Iris pigment epithelial cell (primary cell): Measurements from ENCODE around the gene PIM3.

Experiments
- DNase-seq: peaks from one replicate; pipeline ENCODE4 v3.0.0-alpha.2; 2011; ENCODE audit warnings: low read depth

The PIM3 gene

DNA sequence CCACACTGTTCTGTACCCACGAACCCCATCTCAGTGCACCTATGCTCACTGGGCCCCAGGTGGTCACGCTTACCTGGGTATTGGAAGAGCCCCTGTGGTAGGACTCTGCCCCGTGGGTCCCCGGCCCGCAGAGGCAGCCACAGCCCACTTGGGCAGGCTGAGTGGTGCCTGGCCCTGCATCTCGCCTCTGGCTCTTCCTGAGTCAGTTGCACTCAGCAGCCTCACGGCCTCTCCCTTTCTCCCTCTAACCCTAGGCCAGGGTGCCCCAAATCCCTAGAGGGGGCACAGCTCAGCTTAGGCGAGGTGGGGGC is 32.4 kb upstream of the PIM3 start:
- DNase-seq, result no peak

DNA sequence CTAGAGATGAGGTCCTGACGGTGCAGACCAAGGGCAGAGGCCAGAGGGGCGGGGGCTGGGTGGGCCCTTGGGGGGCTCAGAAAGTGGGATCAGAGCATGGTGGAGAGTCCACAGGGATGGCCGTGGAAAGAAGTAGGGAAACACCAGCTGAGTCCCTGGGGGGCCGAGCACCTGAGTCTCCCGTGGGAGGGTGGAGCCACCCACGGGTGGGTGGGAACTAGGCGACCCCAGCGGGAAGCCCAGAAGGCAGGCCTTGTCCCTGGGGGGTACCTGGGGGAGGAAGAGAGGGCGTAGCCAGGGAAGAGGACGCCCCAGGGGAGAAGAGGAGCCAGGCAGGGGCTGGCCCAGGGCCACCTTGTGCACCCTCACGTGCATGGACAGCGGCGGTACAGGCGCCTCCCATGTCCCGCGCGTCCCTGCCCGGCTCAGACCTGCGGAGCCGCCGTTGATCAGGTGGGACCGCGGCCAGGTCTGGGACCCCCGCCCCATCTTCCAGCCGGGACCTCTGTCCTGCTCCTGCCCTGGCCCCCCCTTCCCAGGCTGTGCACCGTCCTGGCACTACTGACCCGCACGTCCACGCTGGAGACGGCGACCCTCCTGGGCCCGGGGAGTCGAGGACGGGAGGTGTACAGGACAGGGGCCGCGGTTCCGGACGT is 31.9 kb upstream of the PIM3 start:
- no peak for DNase-seq

DNA sequence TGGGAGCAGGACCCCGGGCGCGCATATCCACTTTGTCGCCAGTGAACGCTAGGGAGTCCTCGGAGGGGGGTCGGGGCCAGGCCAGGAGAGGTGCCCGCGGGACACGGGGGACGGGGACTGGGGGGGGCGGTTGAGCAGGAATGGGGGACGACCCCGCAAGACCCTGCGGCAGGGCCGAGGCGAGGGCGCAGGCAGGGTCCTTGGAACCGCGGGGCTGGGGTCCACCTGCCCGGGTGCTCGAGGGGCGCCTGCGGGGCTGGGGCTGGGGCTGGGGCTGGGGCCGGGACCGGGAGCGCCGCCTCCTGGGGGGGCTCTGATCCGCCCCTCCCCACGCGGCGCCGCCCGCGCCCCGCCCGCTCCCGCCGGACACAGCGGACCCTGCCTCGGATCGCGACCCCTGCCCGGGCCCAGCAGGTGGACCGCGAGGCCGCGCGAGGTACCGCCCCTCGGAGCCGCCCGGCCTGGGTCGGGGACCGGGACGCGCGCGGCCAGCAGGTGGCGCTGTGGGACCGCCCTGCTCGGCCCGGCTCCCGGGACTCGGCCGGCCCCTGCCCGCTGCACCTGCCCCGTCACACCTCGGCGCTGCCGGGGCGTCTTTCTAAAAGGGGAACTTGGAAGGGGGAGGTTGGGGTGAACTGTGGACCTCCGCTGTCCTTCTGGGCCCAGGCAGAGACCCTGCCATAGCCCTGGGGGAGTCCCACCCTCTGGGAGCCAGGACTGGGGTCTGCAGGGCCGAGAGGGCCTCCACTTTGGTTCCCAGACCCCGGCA is 31.2 kb upstream of the PIM3 start:
- no peak for DNase-seq

DNA sequence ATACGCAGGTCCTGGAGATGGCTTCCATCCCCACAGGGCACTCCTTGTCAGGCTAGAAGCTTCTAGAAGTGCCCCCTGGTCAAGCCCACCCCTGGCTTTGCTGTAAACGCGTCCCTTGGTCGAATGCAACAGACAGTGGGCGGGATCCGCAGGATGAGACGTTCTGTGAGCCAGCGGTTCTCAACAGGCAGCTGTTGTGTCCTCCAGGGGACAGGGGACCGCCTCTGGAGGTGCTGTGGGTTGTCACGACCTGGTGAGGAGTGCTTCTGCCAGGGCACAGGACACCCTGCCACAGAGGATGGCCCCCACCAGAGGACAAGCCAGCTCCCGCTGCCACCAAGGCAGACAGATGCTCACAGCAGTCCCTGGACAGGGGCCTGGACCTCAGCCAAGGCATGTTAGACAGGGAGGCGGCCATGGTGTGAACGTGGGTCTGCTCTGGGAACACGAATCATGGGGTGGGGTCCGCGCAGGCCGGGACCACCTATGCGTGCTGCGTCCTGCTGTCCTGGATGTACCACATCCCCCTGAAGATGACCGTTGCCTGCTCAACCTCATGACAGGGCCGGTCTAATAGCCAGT is 30.5 kb upstream of the PIM3 start:
- DNase-seq, result no peak

DNA sequence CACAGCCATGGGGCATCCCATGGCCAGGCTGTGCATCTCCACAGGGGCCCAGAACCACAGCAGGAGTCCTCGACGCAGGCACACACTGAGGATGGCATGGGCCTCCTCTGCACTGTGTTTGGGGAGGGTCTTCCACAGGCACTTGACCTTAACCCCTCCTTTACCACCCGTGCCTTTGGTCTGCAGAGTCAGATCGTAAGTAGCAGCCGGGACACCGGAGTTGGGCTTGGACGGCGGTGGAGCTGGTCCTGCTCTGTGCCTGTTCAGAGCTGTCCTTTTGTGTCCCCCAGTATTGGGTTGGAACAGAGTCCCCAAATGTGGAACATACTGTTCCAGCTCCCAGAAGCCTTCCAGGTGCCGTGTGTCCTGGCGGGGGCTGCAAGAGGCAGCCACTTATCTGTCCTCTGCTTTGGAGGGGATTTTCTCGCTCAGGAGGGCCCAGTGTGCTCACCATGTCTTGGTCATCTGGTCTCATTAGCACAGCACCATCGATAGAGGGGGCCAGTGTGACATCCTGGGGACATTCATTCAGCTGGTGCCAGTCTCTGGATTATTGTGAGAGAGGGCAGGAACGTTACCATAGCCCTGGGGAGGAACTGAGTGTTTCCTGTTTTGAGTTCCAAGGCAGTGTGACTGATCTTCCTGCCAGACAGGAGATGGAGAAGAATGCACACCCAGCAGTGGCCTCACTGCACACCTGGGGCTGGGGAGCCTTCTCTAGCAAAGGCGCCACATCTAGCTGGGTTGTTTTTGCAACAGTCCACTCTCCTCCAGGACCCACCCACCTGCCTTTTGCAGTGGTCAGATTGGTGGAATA is 29.8 kb upstream of the PIM3 start:
- DNase-seq, result no peak

DNA sequence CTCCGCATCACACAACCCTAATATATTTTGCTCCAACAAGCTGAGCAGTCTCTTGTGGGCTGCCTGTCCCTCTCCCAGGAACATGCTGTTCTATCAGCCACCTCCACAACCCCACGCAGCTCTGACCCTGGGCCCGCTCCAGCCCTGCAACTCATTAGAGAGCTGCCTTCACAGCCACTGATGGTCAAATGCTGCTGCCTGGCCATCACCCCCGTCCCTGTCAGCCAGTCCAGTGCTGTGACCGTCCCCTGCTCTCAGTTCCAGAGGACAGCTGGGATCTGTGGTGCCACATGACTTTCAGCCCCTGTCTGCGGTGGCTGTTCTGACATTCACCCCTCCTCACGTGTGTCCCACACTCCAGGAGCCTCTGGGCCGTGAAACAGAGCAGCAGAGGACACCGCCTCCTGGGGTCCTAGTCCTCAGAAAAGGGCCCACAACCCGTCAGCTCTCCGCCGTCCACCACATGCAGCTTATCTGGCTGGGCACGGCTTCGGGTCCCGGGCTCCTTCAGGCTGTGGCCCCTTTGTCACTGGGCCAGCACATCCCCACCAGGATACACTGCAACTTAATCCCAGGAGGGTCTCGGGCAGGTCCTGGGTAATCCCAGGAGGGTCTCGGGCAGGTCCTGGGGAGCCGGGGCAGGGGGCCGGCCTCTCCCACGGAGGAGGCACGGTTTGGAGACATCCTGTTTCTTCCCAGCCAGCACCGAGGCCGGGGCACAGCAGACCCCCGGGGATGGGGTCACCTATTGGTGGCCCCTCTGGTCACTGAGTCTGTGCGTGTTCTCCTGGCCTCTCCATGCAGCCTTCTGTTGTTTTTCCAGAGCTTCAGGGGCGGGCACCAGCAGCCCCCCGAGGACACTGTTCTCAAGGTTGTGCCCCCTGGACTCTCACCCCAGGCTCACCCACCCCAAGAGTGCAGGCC is 27.1 kb upstream of the PIM3 start:
- no peak for DNase-seq

DNA sequence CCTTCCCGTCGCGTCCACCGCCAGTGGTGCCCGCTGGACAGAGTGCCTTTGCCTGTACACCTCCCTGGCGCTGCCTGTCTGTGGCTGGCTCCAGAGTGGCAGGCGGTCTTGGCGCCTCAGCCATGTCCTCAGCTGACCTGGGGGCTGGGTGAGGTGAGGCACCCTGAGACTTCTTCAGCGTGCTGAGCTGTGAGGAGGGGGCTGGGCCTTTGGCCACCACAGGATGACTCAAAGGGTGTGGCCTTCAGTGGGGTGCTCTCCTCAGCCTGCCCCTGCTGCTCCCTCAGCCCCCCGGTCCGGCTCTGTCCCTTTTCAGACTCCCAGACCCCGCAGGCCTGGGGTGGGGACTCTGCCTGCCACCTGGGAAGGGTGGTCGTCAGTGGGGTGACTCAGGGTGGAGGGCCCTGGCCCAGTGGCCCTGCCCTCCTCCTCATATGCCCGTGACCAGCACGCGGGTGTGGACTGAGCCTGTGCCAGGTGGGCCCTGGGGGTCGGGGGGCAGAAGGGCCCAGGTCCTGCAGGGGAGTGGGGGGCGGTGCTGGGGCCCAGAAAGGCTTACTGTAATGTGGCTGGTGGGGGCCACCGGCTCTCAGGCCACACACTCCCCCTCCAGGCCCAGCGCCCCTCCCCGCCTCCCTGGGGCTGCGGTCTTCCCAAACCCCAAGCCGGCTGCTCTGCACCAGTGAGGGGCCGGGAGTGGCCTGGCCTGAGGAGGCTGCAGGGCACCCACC is 26.2 kb upstream of the PIM3 start:
- DNase-seq, result peak; percentile 37

DNA sequence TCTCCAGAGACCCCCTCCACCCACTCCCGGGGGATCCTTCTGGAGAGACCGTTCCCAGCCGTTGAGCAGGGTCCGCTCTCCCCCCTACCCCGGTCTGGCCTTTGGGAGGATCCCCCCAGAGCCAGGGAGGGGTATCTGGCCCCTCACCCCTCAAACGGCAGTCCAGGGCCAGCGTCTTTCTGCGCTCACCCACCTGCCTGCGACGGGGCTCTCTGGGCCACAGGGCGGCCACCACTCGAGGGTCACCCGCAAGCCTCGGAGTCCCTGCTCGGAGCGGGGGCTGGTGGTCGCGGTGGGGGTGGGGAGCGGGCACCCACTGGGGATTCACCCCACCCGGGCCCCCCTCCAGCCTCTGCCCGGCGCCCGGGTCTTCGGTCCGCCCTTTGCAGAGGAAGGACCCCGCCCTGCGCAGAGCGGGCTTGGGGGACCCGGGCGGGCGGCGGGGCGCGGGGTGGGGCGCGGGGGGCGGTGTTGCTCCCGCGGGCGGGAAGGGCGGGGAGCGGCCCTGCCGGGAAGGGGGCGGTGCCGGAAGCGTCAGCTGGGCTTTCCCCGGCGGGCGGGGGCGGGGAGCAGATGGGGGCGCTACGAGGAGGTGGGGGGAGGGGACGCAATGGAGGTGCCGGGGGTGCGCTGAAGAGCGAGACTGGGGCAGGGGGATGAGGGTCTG is 25.5 kb upstream of the PIM3 start:
- DNase-seq, result peak; percentile 60

DNA sequence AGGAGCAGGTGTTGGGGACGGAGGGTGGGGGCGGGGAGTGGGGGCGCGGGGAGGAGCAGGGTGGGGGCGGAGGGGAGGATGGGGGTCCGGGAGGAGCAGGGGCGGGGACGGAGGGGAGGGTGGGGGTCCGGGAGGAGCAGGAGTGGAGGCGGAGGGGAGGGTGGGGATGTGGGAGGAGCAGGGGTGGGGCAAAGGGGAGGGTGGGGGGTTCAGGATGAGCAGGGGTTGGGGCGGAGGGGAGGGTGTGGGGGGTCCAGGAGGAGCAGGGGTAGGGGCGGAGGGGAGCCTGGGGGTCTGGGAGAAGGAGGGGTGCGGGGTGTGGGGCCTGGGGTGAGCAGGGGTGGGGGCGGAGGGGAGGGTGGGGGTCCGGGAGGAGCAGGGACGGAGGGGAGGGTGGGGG is 25.0 kb upstream of the PIM3 start:
- DNase-seq, result peak; percentile 57

DNA sequence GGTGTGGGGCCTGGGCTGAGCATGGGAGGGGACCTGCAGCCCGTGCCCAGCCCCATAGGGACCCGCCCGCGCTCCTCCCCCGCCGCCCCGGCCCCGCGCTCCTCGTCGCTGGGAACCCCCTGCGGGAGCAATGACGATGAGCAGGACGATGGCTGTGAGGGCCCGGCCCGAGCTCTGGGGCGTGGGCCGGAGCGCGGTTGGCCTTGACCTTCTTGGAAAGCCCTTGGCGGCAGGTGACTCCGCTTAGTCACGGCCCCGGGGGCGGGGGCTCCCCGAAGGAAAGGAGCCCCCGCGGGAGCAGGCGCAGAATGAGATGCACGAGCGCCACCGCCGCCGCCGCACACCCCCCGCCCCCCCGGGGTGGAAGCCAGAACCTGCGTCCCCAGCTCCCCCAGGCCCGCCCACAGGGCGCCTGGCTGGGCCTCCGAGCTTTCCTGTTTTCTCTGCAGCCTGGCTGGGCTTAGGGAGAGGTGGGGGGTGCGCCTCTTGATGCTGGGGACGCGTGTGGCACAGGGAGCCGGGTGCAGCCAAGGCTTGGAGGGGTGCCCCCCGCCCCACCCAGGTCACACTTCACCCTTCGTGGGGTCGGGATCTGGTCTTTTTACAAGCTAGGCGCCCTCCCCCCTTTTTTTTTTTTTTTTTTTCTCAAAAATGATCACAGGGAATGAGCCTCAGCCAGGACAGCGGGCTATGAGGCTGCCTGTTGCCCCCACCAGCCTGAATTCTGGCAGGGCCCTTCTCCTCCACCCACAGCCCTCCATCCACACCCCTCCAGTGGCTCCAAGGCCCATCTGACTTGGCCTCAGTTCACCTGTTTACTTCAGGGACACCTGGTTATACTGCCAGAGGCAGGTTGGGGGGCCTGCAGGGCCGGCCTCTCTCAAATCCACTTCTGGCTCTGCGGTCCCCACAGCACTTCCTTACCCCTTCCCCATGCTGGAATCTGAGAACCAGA is 24.3 kb upstream of the PIM3 start:
- DNase-seq, result peak; percentile 88

DNA sequence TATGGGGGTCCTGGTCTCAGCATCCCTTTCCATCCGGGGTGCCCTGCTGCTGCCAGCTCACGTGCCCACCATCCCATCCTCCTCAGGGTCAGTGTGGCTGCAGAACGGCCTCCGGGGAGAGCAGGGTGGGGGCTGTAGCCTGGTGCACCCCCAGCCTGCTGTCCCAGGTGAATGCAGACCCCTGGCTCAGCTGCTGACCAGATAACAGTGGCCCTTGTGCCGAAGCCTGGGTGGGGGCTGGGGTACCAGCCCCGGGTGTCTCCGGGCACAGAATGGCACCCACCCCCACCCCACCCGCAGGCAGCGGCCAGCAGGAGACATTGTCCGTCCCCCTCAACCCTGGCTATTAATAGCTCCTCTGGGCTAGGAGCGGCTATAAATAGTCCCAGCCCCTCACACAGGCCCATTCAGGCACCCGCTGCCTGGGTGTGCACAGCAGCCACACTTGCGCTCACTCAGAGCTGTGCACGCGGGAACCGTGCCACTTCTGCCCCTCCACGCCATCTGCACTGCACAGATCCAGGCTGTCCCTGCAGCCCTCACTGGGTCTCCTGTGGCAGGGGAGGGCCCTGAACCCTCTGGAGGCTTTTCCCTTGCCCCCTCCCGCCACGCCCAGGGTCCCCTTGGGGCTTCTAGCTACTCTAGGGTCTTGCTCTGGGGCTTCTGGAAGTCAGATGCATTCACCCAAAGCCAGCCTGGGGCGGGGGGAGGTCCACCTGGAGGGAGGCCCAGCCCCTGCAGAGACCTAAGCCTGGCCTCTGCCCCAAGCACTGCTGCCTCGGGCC is 23.4 kb upstream of the PIM3 start:
- DNase-seq, result no peak

DNA sequence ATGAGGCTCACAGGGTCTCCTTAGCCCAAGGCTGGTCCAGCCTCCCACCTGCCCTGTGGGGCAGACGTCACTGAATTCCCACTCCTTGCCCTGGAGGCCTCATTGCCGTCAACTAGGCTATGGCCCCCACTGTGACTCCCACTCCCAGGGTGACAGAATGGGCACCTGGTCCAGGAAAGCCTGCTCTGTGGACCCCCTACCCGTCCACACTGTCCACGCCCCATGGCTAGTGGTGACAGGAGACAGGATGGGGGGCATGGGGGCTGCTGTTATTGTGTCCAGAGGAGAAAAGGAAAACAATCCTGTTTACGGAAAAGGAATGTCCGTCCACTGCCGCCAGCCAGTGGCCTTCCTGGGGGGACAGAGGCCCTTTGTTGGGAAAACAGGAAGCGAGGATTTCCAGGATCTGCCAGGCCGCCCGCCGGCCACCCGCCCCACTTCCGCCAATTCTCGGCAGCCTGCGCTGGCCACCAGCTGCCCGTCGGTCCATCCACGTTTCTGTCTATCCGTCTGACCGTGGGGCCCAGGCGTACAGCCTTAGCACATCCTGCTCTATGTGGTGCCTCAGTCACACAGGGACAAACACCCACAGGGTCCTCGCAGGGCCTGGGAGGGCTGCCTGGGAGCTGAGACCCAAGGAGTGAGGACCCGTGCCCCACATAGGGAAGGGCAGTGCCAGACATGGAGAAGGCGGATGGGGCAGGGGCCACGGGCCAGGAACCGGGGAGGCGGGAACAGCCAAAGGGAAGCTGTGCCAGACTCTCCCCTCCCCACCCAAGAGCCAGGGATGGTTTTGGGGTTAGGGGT is 22.6 kb upstream of the PIM3 start:
- DNase-seq, result no peak

DNA sequence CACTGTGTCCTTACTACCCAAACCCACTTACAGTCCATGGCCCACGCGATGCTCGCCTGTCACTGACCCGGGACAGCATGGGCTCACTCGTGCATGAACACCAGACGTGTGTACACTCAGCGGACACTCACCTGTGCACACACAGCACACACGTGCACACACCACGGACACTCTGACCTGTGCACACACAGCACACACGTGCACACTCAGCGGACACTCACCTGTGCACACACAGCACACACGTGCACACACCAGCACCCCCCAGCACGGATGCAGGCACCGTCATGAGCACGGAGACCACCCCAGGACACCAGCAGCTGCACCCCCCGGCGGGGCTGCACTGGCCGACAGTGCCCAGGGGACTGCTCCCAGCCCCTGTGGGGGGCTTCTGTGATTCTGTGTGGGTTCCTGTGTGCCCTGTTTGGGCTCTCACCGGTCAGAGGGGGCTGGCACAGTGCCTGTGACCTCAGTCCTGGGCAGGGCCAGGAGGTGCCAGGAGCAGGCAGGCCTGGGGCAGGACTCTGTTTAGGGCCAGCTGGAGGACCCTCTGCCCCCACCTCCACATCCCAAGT is 21.9 kb upstream of the PIM3 start:
- DNase-seq, result no peak

DNA sequence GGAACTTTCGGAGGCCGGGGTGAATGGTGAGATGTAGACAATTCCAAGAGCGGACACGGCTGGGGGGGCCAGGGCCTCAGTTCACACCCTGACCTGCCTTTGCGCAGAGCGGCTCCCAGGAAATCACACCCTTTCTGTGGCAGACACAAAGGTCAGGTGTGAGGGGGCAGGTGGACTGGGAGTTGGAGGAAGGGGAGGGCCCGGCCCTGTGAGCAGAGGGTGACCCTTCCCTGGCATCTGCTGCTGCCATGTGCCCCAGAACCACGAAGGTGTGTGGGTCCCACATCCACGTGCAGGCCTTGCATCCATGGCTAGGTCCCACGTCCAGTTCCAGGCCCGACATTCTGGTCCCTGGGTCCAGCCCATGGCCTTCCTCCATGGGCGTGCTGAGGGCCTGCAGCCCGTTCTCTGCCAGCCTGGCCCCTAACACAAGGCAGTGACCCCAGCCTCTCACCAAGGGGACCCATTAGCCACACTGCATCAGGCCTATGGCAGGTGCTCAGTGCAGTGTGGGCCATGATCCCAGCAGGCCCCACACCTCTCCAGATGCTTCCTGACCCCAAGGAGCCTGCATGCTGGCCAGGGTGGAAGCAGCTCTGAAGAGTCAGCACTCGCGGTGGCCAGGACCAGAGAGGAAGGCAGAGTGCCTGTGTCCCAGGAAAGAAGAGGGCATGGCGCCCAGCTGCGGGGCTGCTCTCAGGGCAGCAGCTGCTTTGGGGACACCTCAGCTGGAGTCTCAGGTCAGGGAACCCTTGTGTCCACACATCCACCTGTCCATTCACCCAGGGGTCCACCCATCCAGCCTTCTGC is 18.9 kb upstream of the PIM3 start:
- DNase-seq, result no peak

DNA sequence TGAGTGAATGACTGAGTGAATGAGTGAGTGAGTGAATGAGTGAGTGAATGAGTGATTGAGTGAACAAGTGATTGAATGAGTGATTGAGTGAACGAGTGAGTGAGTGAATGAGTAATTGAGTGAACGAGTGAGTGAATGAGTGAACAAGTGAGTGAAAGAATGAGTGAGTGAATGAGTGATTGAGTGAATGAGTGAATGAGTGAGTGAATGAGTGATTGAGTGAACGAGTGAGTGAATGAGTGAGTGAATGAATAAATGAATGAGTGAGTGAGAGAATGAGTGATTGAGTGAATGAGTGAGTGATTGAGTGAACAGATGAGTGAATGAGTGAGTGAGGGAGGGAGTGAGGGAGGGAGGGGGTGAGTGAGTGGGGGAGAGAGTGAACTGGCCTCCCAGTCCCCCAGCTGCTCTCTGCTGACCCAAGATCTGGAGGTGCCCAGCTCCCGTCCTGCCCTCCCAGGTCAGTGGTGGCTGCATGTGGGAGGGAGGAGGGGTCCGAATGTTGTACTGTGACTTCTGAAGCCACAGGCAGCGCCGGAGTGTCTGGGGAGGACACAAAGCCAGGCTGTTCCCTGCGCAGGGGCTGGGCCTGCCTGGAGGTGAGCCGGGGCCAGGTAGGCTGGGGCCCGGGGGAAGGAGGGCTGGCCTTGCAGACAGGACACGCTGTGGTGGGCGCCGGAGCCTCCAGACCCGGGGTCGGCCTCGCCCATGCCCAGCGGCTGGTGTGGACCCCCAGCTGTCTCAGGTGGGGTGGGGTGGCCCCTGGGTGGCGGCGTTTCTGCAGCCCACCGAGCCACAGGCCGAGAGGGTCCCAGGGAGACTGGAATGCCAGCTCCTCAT is 17.8 kb upstream of the PIM3 start:
- DNase-seq, result no peak

DNA sequence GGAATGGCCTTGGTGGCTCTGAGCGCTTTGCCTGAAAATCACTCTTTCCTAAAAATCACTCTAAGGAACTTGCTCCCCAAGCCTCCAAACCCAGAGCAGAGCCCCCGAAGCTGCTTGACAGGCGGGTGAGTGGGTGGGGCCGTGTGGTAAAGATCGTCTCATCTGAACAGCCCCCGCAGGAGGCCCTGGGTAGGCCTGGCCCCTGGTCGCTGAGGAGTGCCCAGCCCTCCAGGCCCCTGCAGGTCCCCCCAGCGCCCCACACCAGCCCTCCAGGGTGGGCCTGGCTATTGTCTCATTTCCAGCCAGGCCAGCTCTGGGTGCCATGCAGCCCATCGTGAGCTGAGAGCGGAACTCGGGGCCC is 17.2 kb upstream of the PIM3 start:
- no peak for DNase-seq
